HG02981 (cell line): Measurements from ENCODE around the gene TGM2.

Experiments used
- ATAC-seq: cut with Tn5 transposase; IDR thresholded peaks from one replicate; pipeline ENCODE4 v1.9.1; 2021; ENCODE audit warnings: mild to moderate bottlenecking, moderate library complexity; ENCODE audit not compliant: unreplicated experiment

Gene TGM2

DNA sequence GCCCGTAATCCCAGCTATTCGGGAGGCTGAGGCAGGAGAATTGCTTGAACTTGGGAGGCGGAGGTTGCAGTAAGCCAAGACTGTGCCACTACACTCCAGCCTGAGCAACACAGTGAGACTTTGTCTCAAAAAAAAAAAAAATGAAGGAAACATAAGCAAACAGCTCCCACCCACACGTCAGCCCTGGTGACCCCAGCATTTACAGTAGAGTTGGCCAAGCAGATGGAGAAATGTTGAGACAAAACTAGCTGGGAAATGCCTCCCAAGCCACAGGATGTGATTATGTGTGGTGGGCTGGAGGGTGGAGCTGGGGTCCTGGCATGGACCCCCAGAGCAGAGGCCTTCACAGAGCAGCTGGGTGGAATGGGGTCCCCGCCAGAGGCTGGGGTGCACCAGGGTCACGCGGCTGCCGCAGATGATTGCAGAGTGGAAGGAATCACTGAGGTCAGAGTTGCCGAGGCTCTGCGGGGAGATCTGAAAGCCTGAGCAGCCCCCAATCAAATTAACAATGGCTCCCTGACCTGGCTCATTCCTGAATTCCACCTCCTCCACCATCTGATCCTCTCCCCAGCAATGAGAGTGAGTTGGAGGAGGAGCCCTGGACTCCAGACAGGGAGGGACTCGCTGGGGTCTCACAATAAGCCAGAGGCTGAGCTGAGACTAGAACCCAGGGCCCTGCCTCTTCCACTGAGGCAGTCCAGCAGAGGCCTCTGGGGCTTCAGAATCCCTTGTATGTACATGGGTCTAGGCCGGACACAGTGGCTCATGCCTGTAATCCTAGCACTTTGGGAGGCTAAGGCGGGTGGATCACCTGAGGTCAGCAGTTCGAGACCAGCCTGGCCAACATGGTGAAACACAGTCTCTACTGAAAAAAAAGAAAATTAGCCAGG lies 34.7 kb upstream of the TGM2 start:
- no peak for ATAC-seq

- no peak for ATAC-seq
Observed at GRCh38 chr20:38198238-38198861, 33.3 kb upstream of the TGM2 start.

DNA sequence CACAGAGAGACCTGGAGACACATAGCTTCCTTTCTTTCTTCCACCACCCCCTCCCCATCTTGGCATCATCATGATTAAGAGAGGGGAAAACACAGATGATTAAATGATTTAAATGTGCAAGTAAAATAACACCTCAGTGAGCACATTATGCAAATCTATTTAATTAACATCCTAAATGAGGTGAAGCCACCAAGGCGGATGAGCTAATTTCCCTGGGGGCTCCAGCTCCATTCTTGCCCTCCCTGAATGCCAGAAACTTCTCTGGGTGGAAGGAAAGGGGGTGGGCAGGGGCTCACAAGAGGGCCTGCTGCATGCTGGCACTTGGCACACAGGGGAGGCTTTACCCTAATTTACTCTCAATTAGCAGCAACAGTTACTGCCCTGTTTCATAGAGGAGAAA lies 32.5 kb upstream of the TGM2 start:
- ATAC-seq, result no peak

DNA sequence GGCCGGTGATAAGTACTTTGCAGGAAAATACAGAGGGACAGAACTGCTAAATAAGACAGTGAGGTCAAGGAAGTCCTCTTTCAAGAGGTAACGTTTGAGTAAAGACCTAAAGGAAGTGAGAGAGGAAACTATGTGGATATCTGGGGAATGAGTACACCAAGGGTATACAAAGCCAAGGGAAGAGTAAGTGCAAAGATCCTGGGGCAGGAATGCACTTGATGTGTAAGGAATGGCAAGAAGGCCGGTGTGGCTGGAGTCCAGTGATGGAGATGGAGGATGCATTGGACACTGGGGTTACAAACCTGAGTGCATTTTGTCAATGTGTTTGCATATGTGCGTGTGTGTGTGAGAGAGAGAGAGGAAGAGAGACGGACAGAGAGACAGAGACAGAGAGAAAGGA lies 32.1 kb upstream of the TGM2 start:
- no peak for ATAC-seq

GRCh38 chr20:38196592-38196991 lies 31.5 kb upstream of the TGM2 start:
- ATAC-seq, result no peak

GRCh38 chr20:38196076-38196475 lies 31.0 kb upstream of the TGM2 start:
- ATAC-seq, result no peak

DNA sequence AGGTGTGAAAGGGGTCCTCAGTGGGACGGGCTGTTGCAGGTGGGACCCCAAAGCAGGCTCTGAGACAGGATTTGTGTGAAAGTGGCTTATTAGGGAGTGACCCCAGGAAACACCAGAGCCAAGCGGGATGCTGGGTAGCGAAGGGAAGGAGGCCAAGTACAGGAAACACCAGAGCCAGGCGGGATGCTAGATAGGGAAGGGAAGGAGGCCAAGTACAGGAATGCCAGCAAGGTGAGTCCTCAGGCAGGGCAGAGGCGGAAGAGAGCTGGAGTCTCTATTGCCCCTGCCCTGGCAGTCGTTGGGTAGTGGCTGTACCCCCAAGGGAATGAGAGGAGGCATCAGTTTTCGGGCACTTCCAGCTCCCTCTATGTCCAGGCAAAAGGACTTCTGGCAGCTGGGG lies 30.5 kb upstream of the TGM2 start:
- ATAC-seq, result no peak

- ATAC-seq, result no peak
Observed at GRCh38 chr20:38194971-38195504, 30.0 kb upstream of the TGM2 start.

DNA sequence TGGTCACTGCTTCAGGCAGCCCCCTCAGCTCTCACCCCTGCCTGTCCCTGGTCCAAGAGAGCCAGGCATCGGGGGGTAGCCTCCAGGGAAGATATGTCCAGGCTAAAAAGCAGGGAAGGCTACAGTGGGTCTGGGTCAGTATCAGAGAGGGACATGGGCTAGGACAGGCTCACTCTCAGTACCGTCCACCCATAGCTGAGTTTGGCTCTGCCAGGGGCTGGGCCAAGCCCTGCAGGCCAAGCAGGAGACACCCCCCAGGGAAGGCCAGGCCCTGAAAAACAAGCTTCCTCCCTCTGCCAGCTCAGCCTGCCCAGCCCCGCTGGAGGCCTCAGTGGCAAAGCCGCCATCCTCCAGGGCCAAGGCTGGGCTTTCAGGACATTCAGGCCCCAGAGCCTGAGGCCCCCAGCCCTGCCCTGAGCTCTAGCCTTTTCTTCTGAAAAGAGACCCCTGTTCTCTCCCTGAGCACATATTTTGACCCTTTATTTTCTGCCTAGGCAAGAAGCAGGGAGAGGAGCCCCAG lies 28.6 kb upstream of the TGM2 start:
- no peak for ATAC-seq

GRCh38 chr20:38192323-38192885 lies 27.3 kb upstream of the TGM2 start:
- ATAC-seq, result no peak

- no peak for ATAC-seq
Observed at GRCh38 chr20:38191654-38192053, 26.6 kb upstream of the TGM2 start.

GRCh38 chr20:38190936-38191371 lies 25.9 kb upstream of the TGM2 start:
- no peak for ATAC-seq

GRCh38 chr20:38190166-38190565 lies 25.1 kb upstream of the TGM2 start:
- ATAC-seq, result no peak

- no peak for ATAC-seq
Observed at GRCh38 chr20:38187517-38187916, 22.4 kb upstream of the TGM2 start.

GRCh38 chr20:38186788-38187221 lies 21.7 kb upstream of the TGM2 start:
- ATAC-seq, result no peak

GRCh38 chr20:38184101-38184500 lies 19.0 kb upstream of the TGM2 start:
- ATAC-seq, result no peak

- ATAC-seq, result no peak
Observed at GRCh38 chr20:38181971-38182370, 16.9 kb upstream of the TGM2 start.

- ATAC-seq, result no peak
Observed at GRCh38 chr20:38181207-38181801, 16.2 kb upstream of the TGM2 start.

DNA sequence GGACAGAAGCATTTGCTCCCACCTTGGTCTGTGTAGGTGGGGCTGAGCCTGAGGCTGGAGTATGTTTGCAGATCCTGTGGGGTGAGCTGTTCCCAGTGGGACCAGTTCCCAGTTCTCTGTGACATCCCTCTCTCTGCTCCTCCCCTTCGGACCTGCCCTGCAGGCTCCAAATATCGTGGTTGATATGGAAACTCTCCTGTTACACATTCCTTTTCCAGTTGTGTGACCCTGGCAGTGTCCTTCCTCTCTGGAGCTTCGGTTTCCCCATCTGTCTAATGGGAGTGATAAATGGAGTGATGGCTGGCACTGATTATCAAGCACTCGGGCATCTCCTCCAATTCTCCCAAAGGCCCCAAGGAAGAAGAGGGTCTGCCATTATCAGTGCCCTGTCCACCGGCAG lies 15.7 kb upstream of the TGM2 start:
- no peak for ATAC-seq

- no peak for ATAC-seq
Observed at GRCh38 chr20:38179846-38180245, 14.8 kb upstream of the TGM2 start.

GRCh38 chr20:38178581-38178980 lies 13.5 kb upstream of the TGM2 start:
- ATAC-seq, result no peak
